OCI-LY3 (cell line): Measurements from ENCODE around the gene UMPS.

Experiments
- EZH2phosphoT487 ChIP-seq: fragments of 200-600 bp; shearing (Covaris generic); IDR thresholded peaks from 2 replicates; pipeline ENCODE4 v1.6.1; 2018; ENCODE audit warnings: antibody characterized with exemption, mixed run types, low read depth
- TF ChIP-seq, protein P1 (sequence below): fragments of 200-600, 300-600 bp; sonication (generic); IDR thresholded peaks from 2 replicates; pipeline ENCODE4 v1.5.1; 2014; ENCODE audit warnings: antibody characterized with exemption, low read length, low read depth

DNA sequence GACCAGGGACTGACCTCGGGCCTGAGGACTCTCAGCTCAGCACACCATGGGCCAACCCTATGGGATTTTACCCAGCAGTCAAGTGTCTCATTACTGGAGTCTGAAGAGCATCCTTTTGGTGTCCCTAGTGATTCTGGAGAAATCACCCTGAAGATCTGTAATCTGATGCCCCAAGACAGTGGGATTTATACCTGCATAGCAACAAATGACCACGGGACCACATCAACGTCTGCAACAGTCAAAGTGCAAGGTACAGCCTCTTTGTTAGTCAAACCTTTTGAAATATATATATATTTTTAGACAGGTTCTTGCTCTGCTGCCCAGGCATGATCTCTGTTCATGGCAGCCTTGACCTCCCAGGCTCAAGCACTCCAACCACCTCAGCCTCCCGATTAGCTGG is 34.2 kb upstream of the UMPS start:
- TF ChIP-seq, protein P1, sequence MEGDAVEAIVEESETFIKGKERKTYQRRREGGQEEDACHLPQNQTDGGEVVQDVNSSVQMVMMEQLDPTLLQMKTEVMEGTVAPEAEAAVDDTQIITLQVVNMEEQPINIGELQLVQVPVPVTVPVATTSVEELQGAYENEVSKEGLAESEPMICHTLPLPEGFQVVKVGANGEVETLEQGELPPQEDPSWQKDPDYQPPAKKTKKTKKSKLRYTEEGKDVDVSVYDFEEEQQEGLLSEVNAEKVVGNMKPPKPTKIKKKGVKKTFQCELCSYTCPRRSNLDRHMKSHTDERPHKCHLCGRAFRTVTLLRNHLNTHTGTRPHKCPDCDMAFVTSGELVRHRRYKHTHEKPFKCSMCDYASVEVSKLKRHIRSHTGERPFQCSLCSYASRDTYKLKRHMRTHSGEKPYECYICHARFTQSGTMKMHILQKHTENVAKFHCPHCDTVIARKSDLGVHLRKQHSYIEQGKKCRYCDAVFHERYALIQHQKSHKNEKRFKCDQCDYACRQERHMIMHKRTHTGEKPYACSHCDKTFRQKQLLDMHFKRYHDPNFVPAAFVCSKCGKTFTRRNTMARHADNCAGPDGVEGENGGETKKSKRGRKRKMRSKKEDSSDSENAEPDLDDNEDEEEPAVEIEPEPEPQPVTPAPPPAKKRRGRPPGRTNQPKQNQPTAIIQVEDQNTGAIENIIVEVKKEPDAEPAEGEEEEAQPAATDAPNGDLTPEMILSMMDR: no peak
- TF ChIP-seq EZH2phosphoT487: no peak
